ENCODE data around the gene KLHL3.
"Not testable (repeated sequence)": the region's sequence is repeated elsewhere in the genome, so short reads cannot be mapped to it uniquely, and the experiment has no call there.

Gene KLHL3

GRCh38 chr5:137735555-137736284, at the start of gene KLHL3:
TSS of gene KLHL3 (minus strand) at chr5:137736089. CDS start at chr5:137735646, 443 bp downstream.
- in situ Hi-C loops (cut with MboI; ENCODE audit: low sequenced_read_pairs) = loop anchor here (25.0 kb wide), 1 partner anchor 98 kb away; no protein-coding TSS in a partner anchor

DNA sequence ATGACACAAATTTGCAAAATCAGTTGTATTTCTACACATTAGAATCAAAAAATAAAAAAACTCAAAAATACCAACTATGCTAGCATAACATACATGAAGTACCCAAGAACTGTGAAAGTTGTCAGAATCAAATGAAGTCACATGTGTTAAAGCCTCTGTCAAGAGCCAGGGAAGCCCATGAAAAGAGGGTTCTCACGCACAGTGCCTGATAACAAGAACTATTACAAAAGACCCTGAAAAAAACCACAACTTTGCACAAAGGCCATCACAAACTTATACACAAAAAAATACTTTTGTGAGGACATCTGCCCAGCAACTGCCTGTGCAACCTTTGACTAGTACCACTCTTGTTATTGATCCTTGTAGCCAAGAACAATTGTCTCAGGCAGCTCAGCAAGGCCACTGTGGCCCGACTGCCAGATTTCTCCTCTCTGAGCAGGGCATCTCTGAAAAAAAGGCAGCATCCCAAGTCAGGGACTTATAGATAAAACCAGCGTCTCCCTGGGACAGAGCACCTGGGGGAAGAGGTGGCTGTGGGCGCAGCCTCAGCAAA, 47.2 kb upstream of the KLHL3 start:
- in situ Hi-C loops (cut with MboI; ENCODE audit: low sequenced_read_pairs) = loop anchor here (25.0 kb wide), 1 partner anchor 354 kb away; the partner anchor contains the start of gene NME5

DNA sequence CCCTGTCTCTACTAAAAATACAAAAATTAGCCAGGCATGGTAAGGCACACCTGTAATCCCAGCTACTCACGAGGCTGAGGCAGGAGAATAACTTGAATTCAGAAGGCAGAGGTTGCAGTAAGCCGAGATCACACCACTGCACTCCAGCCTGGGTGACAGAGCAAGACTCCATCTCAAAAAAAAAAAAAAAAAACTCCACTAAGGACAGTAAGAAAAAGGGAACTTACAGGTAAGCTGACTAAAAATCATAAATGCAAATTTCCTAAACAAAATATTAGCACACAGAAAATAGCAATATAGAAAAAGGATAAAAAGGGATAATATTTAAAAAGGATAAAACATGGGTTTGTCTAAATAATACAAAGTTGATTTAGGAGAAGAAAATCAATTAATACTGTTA, 46.2 kb upstream of the KLHL3 start:
- in situ Hi-C loops (cut with MboI; ENCODE audit: low sequenced_read_pairs) = loop anchor here (25.0 kb wide), 1 partner anchor 355 kb away; the partner anchor contains the start of gene NME5

DNA sequence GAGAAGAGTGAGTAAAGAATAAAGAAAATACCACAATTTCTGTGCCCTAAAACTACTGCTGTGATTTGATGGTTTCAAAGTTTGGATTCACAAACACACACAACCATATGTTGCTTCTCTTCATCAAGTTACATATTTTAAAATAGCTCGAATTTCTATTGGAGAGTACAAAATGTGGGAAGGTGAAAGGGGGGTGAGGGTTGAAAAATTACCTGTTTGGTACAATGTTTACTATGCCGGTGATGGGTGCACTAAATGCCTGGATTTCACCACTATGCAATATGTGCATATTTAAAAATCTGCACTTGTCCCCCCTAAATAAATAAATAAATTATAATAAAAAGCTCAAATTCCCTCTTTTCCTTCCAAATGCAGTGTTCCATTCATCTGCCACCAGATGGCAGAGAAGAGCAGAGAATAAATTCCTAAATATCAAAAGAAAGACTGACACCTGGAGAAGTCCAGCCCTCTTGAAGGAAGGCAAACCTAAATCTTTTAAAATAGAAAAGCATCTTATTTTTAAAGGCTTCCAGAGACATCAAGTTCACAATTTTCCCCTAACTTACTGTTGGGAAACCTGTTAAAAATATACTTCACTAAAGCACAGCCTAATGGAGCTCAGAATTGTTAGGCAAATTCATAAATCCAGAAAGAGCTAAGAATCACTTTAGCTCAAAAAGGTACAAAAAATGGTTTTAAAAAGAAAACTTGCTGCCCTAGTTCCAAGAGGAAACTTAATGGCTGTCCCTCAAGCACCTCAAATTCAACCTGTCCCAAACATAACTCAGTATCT, 43.1 kb upstream of the KLHL3 start:
- in situ Hi-C loops (cut with MboI; ENCODE audit: low sequenced_read_pairs) = loop anchor here (25.0 kb wide), 1 partner anchor 358 kb away; the partner anchor contains the start of gene NME5

DNA sequence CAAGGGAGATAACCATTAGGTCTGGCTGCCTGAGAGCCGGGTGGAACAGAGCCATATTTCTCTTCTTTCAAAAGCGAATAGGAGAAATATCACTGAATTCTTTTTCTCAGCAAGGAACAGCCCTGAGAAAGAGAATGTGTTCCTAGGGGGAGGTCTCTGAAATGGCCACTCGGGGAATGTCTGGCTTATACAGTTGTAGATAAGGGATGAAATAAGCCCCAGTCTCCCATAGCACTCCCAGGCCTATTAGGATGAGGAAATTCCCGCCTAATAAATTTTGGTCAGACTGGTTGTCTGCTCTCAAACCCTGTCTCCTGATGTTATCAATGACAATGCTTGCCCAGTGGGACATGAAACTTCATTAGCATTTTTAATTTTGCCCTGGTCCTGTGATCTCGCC, 32.0 kb upstream of the KLHL3 start:
- in situ Hi-C loops (cut with MboI; ENCODE audit: low sequenced_read_pairs) = not testable (repeated sequence)

GRCh38 chr5:137761566-137761965, 25.7 kb upstream of the KLHL3 start:
- in situ Hi-C loops (cut with MboI; ENCODE audit: low sequenced_read_pairs) = no loop called here

- in situ Hi-C loops (cut with MboI; ENCODE audit: low sequenced_read_pairs) = no loop called here
Observed at GRCh38 chr5:137760719-137761516, 25.0 kb upstream of the KLHL3 start.

DNA sequence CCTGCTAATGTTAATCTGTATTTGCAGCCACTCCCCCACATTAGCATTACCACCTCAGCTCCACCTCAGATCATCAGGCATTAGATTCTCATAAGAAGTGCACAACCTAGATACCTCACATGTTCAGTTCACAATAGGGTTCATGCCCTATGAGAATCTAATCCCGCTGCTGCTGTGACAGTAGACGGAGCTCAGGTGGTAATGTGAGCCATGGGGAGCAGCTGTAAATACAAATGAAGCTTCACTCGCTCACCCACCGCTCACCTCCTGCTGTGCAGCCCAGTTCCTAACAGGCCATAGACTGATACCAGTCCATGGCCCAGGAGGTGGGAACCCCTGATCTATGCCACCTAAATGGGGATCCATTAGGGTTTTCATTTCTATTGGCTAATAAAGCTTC, 24.4 kb upstream of the KLHL3 start:
- in situ Hi-C loops (cut with MboI; ENCODE audit: low sequenced_read_pairs) = no loop called here

GRCh38 chr5:137758715-137759306, 22.9 kb upstream of the KLHL3 start:
- in situ Hi-C loops (cut with MboI; ENCODE audit: low sequenced_read_pairs) = no loop called here

- in situ Hi-C loops (cut with MboI; ENCODE audit: low sequenced_read_pairs) = no loop called here
Observed at GRCh38 chr5:137758121-137758520, 22.2 kb upstream of the KLHL3 start.

DNA sequence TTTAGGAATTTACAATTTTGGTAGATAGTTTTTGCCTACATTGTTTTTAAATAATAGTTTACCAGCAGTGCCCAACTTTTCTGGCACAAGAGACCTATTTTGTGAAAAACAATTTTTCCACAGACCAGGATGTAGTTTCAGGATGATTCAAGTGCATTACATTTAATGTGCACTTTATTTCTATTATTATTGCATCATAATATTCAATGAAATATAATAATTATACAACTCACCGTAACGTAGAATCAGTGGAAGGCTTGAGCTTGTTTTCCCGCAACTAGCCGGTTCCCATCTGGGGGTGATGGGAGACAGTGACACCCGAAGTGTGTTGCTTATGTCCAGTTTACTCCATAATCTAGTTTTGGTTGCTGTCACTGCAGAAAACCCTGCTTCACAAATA, 21.7 kb upstream of the KLHL3 start:
- in situ Hi-C loops (cut with MboI; ENCODE audit: low sequenced_read_pairs) = no loop called here

- in situ Hi-C loops (cut with MboI; ENCODE audit: low sequenced_read_pairs) = no loop called here
Observed at GRCh38 chr5:137754961-137755762, 19.3 kb upstream of the KLHL3 start.

DNA sequence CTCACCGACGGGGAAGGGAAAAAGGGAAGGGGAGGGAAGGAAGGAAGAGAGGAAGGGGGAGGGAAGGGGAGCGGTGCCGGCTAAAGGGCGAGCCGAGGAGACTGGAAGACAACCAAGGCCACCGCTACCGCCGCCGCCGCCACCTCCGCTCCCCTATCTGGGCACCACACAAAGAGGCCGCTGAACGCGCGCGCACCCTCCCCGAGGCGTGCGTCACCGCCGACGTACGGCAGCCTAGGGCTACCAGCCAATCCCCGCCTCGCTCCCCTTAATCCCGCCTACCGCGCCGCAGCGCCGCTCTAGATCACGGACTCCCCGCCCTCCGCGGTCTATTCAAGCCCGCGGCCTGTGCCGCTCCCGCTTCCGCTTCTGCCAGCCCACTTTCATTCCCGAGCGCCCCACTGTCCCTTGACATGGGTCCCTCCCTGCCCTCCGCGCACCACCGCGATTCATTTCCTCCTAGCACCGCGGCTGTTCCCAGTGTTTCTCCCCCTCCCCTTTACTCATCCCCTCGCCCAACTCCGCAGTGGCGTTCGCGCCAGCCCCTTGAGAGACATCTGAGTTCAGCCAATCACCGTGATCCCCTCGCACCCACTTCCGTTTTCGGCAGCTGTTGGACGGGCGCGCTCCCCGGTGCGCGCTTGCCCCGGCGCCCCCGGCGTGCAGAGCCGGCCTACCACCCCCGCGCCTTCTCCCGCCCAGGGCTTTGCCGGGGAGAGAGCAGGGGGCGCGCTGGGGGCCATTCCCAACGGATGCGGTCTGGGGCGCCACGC, 18.5 kb upstream of the KLHL3 start, which contains the start of gene HNRNPA0:
HNRNPA0 (minus strand) TSS at position 176 of the 773 bp plus-strand sequence. CDS start 297 bp downstream, outside the sequence.
- in situ Hi-C loops (cut with MboI; ENCODE audit: low sequenced_read_pairs) = no loop called here

- in situ Hi-C loops (cut with MboI; ENCODE audit: low sequenced_read_pairs) = no loop called here
Observed at GRCh38 chr5:137753691-137754187, 17.9 kb upstream of the KLHL3 start.

DNA sequence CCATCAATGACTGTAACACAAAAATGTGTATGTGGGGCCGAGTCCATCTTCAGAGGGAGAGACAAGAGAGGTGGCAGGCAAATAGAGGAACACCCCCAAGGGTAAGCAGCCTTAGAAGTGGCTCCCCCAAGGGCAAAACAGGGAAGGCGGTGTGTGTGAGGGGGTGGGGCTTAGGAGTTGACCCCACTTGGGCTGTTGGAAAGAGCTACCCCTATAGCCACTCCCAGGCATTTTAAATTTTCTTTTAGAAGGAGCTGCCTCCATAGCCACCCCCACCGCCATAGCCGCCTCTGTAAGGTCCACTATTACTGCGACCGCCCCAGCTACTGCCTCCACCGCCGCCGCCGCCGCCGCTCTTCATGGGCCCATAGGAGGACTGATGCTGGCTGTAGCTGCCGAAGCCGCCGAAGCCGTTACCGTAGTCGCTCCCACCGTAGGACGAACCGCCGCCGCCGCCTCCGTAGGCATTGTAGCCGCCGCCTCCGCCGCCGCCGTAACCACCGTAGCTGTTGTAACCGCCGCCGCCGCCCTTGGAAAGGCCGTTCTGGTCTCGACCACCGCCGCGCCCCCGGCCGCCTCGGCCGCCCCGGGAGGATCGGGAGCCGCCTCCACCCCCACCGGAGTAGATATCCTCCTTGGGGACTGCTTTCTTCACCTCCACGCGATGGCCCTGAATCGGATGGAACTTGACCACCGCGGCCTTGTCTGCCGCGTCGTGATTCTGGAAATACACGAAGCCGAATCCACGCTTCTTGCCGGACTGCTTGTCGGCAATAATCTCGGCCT, 17.2 kb upstream of the KLHL3 start:
- in situ Hi-C loops (cut with MboI; ENCODE audit: low sequenced_read_pairs) = no loop called here

GRCh38 chr5:137751869-137752491, 16.1 kb upstream of the KLHL3 start:
- in situ Hi-C loops (cut with MboI; ENCODE audit: low sequenced_read_pairs) = no loop called here

GRCh38 chr5:137750436-137750835, 14.5 kb upstream of the KLHL3 start:
- in situ Hi-C loops (cut with MboI; ENCODE audit: low sequenced_read_pairs) = no loop called here

All from HL-60/S4 treated with phorbol 12-myristate 13-acetate at 8.2 ng/mL for 4 days and 3 days (cell line).